Measurements from ENCODE around the gene ABCA7.
A peak's percentile ranks its signal among the peaks of the same experiment; 100 is the strongest.
"Not testable (repeated sequence)": the region's sequence is repeated elsewhere in the genome, so short reads cannot be mapped to it uniquely, and the experiment has no call there.

ABCA7 gene

GRCh38 chr19:1108291-1109031 is 68.6 kb downstream of the ABCA7 start:
- DNase-seq, result no peak

GRCh38 chr19:1109032-1109551 is 69.2 kb downstream of the ABCA7 start:
- no peak for DNase-seq

DNA sequence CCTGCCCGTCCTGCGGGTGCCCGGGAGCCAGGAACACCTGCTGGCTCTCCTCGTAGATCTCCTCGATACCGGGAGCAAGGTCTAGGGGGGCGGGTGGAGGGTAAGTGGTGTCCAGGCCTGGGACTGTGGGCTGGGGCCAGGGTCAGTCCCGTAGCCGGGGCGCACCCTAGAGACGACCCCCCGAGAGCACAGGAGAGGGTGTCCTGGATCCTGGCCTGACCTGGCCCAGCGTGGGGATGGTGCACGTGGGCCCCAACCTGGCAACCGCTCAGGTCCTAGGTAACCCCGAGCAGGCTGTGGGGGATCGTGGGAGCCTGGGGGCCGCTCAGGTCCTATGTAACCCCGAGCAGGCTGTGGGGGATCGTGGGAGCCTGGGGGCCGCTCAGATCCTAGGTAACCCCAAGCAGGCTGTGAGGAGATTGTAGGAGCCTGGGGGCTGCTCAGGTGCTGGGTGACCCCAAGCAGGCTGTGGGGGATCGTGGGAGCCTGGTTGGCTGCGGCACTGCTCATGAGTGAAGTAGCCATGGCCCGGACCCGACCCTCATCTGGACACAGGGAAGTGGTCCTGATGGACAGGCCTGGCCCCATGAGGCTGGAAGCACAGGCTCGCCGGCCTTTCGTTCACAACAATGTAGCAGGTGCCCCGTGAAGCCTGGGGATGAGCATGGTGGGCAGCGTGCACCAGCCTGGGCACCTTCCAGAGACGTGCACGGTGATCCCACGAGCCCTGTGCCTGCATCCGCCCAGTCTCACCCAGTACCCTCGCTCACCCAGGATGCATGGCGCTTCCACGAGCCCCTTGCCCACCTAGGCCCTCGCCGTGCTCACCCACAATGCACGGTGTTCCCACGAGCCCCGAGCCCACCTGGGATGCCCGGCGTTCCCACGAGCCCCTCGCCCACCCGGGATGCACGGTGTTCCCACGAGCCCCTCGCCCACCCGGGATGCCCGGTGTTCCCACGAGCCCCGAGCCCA is 70.1 kb downstream of the ABCA7 start:
- DNase-seq, result no peak

DNA sequence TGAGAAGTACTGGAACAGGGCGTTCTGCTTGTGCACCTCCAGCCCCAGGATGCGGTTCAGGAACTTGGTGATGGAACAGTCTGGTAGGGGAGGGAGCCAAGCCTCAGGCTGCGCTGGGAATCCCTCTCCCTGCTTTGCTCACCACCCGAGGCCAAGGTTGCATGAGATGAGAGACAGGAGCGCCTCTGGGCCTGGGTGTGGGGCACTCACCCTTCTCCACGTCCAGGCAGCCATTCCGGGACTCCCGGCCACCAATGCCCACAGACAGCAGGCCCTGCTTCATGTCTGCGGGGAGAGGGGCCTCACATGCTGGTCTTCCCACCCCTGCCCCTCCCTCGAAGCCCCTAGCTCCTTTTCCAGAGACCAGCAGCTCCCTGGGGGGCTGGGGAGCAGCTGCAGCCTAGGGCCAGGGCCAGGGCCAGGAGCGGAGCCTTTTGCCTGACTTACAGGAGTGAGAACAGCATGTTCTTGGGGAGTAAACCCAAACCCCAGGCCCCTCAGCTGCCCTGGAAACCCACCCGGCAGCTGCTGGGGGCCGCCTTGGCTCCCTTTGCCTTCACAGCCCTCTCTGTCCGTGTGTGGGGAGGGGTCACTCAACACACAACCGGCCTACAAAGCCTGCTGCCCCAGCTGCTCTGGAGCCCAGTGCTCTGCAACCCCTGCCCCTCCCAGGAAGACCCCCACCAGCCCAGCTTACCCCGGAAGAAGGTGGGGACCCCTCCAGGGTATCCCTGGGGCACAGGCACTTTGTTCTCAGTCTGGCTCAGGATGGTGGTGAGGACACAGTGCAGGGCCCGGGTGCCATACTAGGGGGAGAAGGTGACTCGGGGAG is 71.1 kb downstream of the ABCA7 start:
- no peak for DNase-seq

GRCh38 chr19:1111641-1112267 is 71.8 kb downstream of the ABCA7 start:
- DNase-seq, result no peak

GRCh38 chr19:1112268-1113029 is 72.5 kb downstream of the ABCA7 start:
- no peak for DNase-seq

- DNase-seq, result peak; percentile 49
These were observed 73.4 kb downstream of the ABCA7 start for GRCh38 chr19:1113030-1113985.

DNA sequence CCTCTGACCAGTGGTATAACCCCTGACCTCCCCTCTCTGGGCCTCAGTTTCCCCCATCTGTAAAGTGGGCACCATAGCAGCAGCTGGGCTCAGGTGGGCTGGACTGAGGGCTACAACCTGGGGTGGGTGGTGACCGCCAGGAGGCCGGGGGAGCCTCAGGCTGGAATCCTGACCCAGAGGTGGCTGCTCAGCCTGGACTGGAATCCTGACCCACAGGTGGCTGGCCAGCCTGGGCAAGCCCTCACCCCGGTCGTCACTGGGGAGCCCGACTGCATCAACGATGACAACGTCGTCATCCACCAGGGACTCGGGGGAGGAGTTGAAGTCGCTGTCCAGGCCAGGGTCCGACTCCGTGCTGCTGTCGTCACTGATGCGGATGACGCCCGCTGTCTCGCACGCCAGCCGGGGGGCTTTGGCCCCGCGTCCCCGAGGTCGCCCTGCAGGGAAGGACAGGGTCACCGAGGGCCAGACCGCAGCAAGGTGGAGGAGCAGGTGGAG is 74.1 kb downstream of the ABCA7 start:
- no peak for DNase-seq

DNA sequence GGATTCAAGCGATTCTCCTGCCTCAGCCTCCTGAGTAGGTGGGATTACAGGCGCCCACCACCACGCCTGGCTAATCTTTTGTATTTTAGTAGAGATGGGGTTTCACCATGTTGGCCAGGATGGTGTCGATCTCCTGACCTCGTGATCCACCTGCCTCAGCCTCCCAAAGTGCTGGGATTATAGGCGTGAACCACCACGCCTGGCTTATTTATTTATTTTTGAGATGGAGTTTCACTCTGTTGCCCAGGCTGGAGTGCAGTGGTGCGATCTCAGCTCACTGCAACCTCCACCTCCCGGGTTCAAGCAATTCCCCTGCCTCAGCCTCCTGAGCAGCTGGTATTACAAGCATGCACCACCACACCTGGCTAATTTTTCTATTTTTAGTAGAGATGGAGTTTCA is 74.8 kb downstream of the ABCA7 start:
- not testable (repeated sequence) for DNase-seq

Data from NCI-H345 (cell line).